DND-41 (cell line): Measurements from ENCODE around the gene MCCC1.

Experiments
- ATAC-seq: fragments of 200-7000 bp; cut with Tn5 transposase; 3 replicates; pipeline ENCODE4 v1.9.1; 2021; ENCODE audit warnings: low read depth; ENCODE audit not compliant: insufficient read depth
- DNase-seq: peaks from one replicate; pipeline ENCODE4 v3.0.0-alpha.2; 2020
- H2AFZ ChIP-seq: 2 replicates; pipeline ENCODE4 v1.6.0; 2012; ENCODE audit warnings: low read depth, low read length
- H3K27ac ChIP-seq: 2 replicates; pipeline ENCODE4 v1.5.1; 2012; ENCODE audit warnings: low read length, inconsistent platforms
- H3K27me3 ChIP-seq: fragments of 200-600 bp; sonication (generic); 2 replicates; pipeline ENCODE4 v1.6.0; 2012; ENCODE audit warnings: low read length, mild to moderate bottlenecking, inconsistent platforms; ENCODE audit not compliant: insufficient read depth, poor library complexity
- H3K36me3 ChIP-seq: 2 replicates; pipeline ENCODE4 v1.5.1; 2012; ENCODE audit warnings: low read length, inconsistent platforms; ENCODE audit not compliant: insufficient read depth
- H3K4me1 ChIP-seq: 2 replicates; pipeline ENCODE4 v1.5.1; 2012; ENCODE audit warnings: mild to moderate bottlenecking, low read length; ENCODE audit not compliant: insufficient read depth
- H3K4me2 ChIP-seq: 2 replicates; pipeline ENCODE4 v1.6.0; 2012; ENCODE audit warnings: mild to moderate bottlenecking, moderate library complexity, low read length, inconsistent platforms; ENCODE audit not compliant: insufficient read depth
- H3K4me3 ChIP-seq, 2 experiments: fragments of 200-600 bp in 1 of 2; shearing (Covaris generic) in 1 of 2; 2 replicates each; pipeline ENCODE4 v1.5.1; 2012 to 2016; ENCODE audit warnings: inconsistent platforms in 2 of 2, low read length in 2 of 2, mild to moderate bottlenecking in 2 of 2, low read depth in 1 of 2, moderate library complexity in 1 of 2
- H3K79me2 ChIP-seq: 2 replicates; pipeline ENCODE4 v1.6.0; 2012; ENCODE audit warnings: low read length, inconsistent platforms; ENCODE audit not compliant: insufficient read depth
- H3K9ac ChIP-seq: 2 replicates; pipeline ENCODE4 v1.6.0; 2012; ENCODE audit warnings: low read depth, mild to moderate bottlenecking, inconsistent platforms, low read length, moderate library complexity
- H3K9me3 ChIP-seq: 2 replicates; pipeline ENCODE4 v1.5.1; 2012; ENCODE audit warnings: low read length, moderate library complexity, mild to moderate bottlenecking, inconsistent platforms; ENCODE audit not compliant: insufficient read depth, severe bottlenecking
- H4K20me1 ChIP-seq: 2 replicates; pipeline ENCODE4 v1.6.0; 2012; ENCODE audit warnings: low read length; ENCODE audit not compliant: insufficient read depth
- EZH2 ChIP-seq: IDR thresholded peaks from 3 replicates; pipeline ENCODE4 v1.6.1; 2012; ENCODE audit warnings: borderline replicate concordance, low read depth, mild to moderate bottlenecking, moderate library complexity, low read length, inconsistent platforms; ENCODE audit not compliant: severe bottlenecking

MCCC1 gene

GRCh38 chr3:182967218-182968204 lies 131.8 kb downstream of the MCCC1 start:
- peak; percentile 92 for ATAC-seq
- H3K4me2 ChIP-seq: no peak overlapping the region
- H3K4me1 ChIP-seq: peaks cover 31% of the 10 kb centered on the region
- H2AFZ ChIP-seq: no peak overlapping the region
- peaks cover 98% of the 10 kb centered on the region for H3K79me2 ChIP-seq
- 0 out of 2 replicates have a peak overlapping the region, but pooled peaks have one; percentile 11 for H3K9ac ChIP-seq
- peak; percentile 45 for DNase-seq
- H4K20me1 ChIP-seq: peaks cover 64% of the 10 kb centered on the region
- H3K36me3 ChIP-seq: peaks cover 16% of the 10 kb centered on the region
- no peaks in the 10 kb centered on the region for H3K9me3 ChIP-seq
- H3K27ac ChIP-seq: peak overlapping the region; percentile 59
- TF ChIP-seq EZH2: no peak
- H3K27me3 ChIP-seq: no peaks in the 10 kb centered on the region
- H3K4me3 ChIP-seq: no peak overlapping the region

- Histone ChIP-seq H3K4me2 (no peak overlapping the region), H3K9ac (no peak overlapping the region), H3K4me3 (no peak overlapping the region), H2AFZ (no peak overlapping the region), H3K79me2 (peaks cover 93% of the 10 kb centered on the region), H3K9me3 (no peaks in the 10 kb centered on the region), H3K27me3 (no peaks in the 10 kb centered on the region), H3K4me1 (peaks cover 31% of the 10 kb centered on the region), H3K36me3 (peaks cover 31% of the 10 kb centered on the region), H4K20me1 (peaks cover 57% of the 10 kb centered on the region), H3K27ac (0 out of 2 replicates have a peak overlapping the region, but pooled peaks have one; percentile 22)
- ATAC-seq (no peak), DNase-seq (no peak)
- TF ChIP-seq EZH2: no peak
These were observed 133.4 kb downstream of the MCCC1 start for GRCh38 chr3:182965861-182966366.
